ENCODE measurements around the gene KAT6B.

Gene KAT6B

GRCh38 chr10:74875966-74876365, 49.6 kb downstream of the KAT6B start:
- TF ChIP-seq TAF1 (IDR thresholded peaks at IDR 0.05; ENCODE audit: borderline replicate concordance, insufficient read depth, low read length): no peak
- TF ChIP-seq, protein P1, sequence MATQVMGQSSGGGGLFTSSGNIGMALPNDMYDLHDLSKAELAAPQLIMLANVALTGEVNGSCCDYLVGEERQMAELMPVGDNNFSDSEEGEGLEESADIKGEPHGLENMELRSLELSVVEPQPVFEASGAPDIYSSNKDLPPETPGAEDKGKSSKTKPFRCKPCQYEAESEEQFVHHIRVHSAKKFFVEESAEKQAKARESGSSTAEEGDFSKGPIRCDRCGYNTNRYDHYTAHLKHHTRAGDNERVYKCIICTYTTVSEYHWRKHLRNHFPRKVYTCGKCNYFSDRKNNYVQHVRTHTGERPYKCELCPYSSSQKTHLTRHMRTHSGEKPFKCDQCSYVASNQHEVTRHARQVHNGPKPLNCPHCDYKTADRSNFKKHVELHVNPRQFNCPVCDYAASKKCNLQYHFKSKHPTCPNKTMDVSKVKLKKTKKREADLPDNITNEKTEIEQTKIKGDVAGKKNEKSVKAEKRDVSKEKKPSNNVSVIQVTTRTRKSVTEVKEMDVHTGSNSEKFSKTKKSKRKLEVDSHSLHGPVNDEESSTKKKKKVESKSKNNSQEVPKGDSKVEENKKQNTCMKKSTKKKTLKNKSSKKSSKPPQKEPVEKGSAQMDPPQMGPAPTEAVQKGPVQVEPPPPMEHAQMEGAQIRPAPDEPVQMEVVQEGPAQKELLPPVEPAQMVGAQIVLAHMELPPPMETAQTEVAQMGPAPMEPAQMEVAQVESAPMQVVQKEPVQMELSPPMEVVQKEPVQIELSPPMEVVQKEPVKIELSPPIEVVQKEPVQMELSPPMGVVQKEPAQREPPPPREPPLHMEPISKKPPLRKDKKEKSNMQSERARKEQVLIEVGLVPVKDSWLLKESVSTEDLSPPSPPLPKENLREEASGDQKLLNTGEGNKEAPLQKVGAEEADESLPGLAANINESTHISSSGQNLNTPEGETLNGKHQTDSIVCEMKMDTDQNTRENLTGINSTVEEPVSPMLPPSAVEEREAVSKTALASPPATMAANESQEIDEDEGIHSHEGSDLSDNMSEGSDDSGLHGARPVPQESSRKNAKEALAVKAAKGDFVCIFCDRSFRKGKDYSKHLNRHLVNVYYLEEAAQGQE (IDR thresholded peaks at IDR 0.05; ENCODE audit: insufficient read depth in 1 of 2, low read depth in 2 of 2, low read length in 2 of 2): no peak
- TF ChIP-seq POLR2AphosphoS5 (IDR thresholded peaks at IDR 0.05; ENCODE audit: low read depth, low read length): no peak
- TF ChIP-seq SIN3A (IDR thresholded peaks at IDR 0.05; ENCODE audit: borderline replicate concordance, insufficient read depth, low read length): no peak
- TF ChIP-seq FOXP2 (optimal IDR thresholded peaks at IDR 0.05; ENCODE audit: borderline replicate concordance, extremely low read depth, extremely low read length, insufficient read depth): no peak

GRCh38 chr10:74877898-74878297, 51.5 kb downstream of the KAT6B start:
- TF ChIP-seq POLR2AphosphoS5 (IDR thresholded peaks at IDR 0.05; ENCODE audit: low read depth, low read length): no peak
- TF ChIP-seq TAF1 (IDR thresholded peaks at IDR 0.05; ENCODE audit: borderline replicate concordance, insufficient read depth, low read length): no peak
- TF ChIP-seq SIN3A (IDR thresholded peaks at IDR 0.05; ENCODE audit: borderline replicate concordance, insufficient read depth, low read length): no peak
- TF ChIP-seq, protein P1 (IDR thresholded peaks at IDR 0.05; ENCODE audit: insufficient read depth in 1 of 2, low read depth in 2 of 2, low read length in 2 of 2): no peak
- no peak for TF ChIP-seq FOXP2 (optimal IDR thresholded peaks at IDR 0.05; ENCODE audit: borderline replicate concordance, extremely low read depth, extremely low read length, insufficient read depth)

- TF ChIP-seq, protein P1 (IDR thresholded peaks at IDR 0.05; ENCODE audit: insufficient read depth in 1 of 2, low read depth in 2 of 2, low read length in 2 of 2): no peak
- no peak for TF ChIP-seq FOXP2 (optimal IDR thresholded peaks at IDR 0.05; ENCODE audit: borderline replicate concordance, extremely low read depth, extremely low read length, insufficient read depth)
- TF ChIP-seq TAF1 (IDR thresholded peaks at IDR 0.05; ENCODE audit: borderline replicate concordance, insufficient read depth, low read length): no peak
- TF ChIP-seq POLR2AphosphoS5 (IDR thresholded peaks at IDR 0.05; ENCODE audit: low read depth, low read length): no peak
- TF ChIP-seq SIN3A (IDR thresholded peaks at IDR 0.05; ENCODE audit: borderline replicate concordance, insufficient read depth, low read length): no peak
These were observed 53.6 kb downstream of the KAT6B start for GRCh38 chr10:74880041-74880440.

GRCh38 chr10:74881253-74881884, 55.0 kb downstream of the KAT6B start:
- no peak for TF ChIP-seq SIN3A (IDR thresholded peaks at IDR 0.05; ENCODE audit: borderline replicate concordance, insufficient read depth, low read length)
- TF ChIP-seq TAF1 (IDR thresholded peaks at IDR 0.05; ENCODE audit: borderline replicate concordance, insufficient read depth, low read length): no peak
- TF ChIP-seq POLR2AphosphoS5 (IDR thresholded peaks at IDR 0.05; ENCODE audit: low read depth, low read length): no peak
- TF ChIP-seq FOXP2 (optimal IDR thresholded peaks at IDR 0.05; ENCODE audit: borderline replicate concordance, extremely low read depth, extremely low read length, insufficient read depth): no peak
- TF ChIP-seq, protein P1 (IDR thresholded peaks at IDR 0.05; ENCODE audit: insufficient read depth in 1 of 2, low read depth in 2 of 2, low read length in 2 of 2): no peak
